Measurements from ENCODE around the gene FBRS. TPM values are rescaled to one million over a fixed set of nuclear protein-coding genes. Genes with fewer than 3 reads are reported as not detected.
"Not testable (repeated sequence)": the region's sequence is repeated elsewhere in the genome, so short reads cannot be mapped to it uniquely, and the experiment has no call there.

FBRS gene
- total RNA-seq, 1 experiment from 2014 or later: 128 TPM

GRCh38 chr16:30694926-30695693 is 36.9 kb downstream of the FBRS start:
- Histone ChIP-seq H2AFZ (no peak overlapping the region), H3K4me1 (replicated peaks; ENCODE audit: insufficient read depth) (peaks cover 13% of the 10 kb centered on the region), H4K20me1 (ENCODE audit: insufficient read depth) (peaks cover 9% of the 10 kb centered on the region), H3K27ac (no peak overlapping the region), H3K9me2 (ENCODE audit: insufficient read depth) (no peaks in the 10 kb centered on the region), H3K9me3 (ENCODE audit: insufficient read depth, low read depth) (no peaks in the 10 kb centered on the region), H3K36me3 (ENCODE audit: low read depth) (no peaks in the 10 kb centered on the region), H3K4me3 (no peak overlapping the region), H3K27me3 (ENCODE audit: insufficient read depth, low read depth) (no peaks in the 10 kb centered on the region), H3K4me2 (no peak overlapping the region), H3K79me2 (ENCODE audit: low read depth) (peaks cover 12% of the 10 kb centered on the region), H3F3A (ENCODE audit: insufficient read depth, low read depth) (peaks cover 16% of the 10 kb centered on the region)
- TF ChIP-seq EZH2 (IDR thresholded peaks at IDR 0.05; ENCODE audit: low read depth): no peak
- no peak for TF ChIP-seq CTCF (conservative IDR thresholded peaks at IDR 0.05)
- CTCF ChIA-PET: interaction anchor here (0.7 kb wide), 1 partner anchor 509 kb away, joined by 11 read pairs; no protein-coding TSS in a partner anchor
- no TSS peak for BruUV-seq (replicated peaks)
- intact Hi-C loops (cut with micrococcal nuclease; ENCODE audit: unreplicated experiment): loop anchor here (1.0 kb wide), 1 partner anchor 265 kb away; the partner anchor contains the start of gene DCTPP1
- DNase-seq: peak in 1 of 2 experiments; percentile 19
- POLR2A ChIA-PET (ENCODE audit: unreplicated experiment): interaction anchor here (0.7 kb wide), 1 partner anchor 137 kb away, joined by 3 read pairs; no protein-coding TSS in a partner anchor

GRCh38 chr16:30696646-30697045 is 38.4 kb downstream of the FBRS start:
- intact Hi-C loops (cut with micrococcal nuclease; ENCODE audit: unreplicated experiment); H3K27me3 ChIP-seq (ENCODE audit: insufficient read depth, low read depth); H3K9me3 ChIP-seq (ENCODE audit: insufficient read depth, low read depth); H3K9me2 ChIP-seq (ENCODE audit: insufficient read depth); BruUV-seq (replicated peaks); H3K27ac ChIP-seq; H2AFZ ChIP-seq; H3K4me2 ChIP-seq; H3K4me3 ChIP-seq: not testable (repeated sequence)
- DNase-seq: peak in 1 of 2 experiments; percentile 30
- peaks cover 27% of the 10 kb centered on the region for H3K79me2 ChIP-seq (ENCODE audit: low read depth)
- peaks cover 22% of the 10 kb centered on the region for H3K4me1 ChIP-seq (replicated peaks; ENCODE audit: insufficient read depth)
- CTCF ChIA-PET: interaction anchor here (0.6 kb wide), 1 partner anchor 664 kb away, joined by 3 read pairs; no protein-coding TSS in a partner anchor
- H3F3A ChIP-seq (ENCODE audit: insufficient read depth, low read depth): peaks cover 28% of the 10 kb centered on the region
- H4K20me1 ChIP-seq (ENCODE audit: insufficient read depth): peaks cover 25% of the 10 kb centered on the region
- peaks cover 13% of the 10 kb centered on the region for H3K36me3 ChIP-seq (ENCODE audit: low read depth)
- POLR2A ChIA-PET (ENCODE audit: unreplicated experiment): interaction anchor here (0.6 to 0.9 kb wide), 2 partner anchors 24 to 97 kb away, joined by 3 to 4 read pairs; no protein-coding TSS in a partner anchor

GRCh38 chr16:30697264-30698138 is 39.3 kb downstream of the FBRS start:
- peak overlapping the region; percentile 96 for H3K4me3 ChIP-seq
- H3K9me3 ChIP-seq (ENCODE audit: insufficient read depth, low read depth): no peaks in the 10 kb centered on the region
- intact Hi-C loops (cut with micrococcal nuclease; ENCODE audit: unreplicated experiment): loop anchor here (1.0 to 2.0 kb wide), 8 partner anchors 15 to 320 kb away; partner anchors contain the start of genes CFAP119, CTF1, FBRS and RNF40
- TF ChIP-seq CTCF (conservative IDR thresholded peaks at IDR 0.05) (no peak), EZH2 (IDR thresholded peaks at IDR 0.05; ENCODE audit: low read depth) (no peak)
- peaks cover 18% of the 10 kb centered on the region for H3K36me3 ChIP-seq (ENCODE audit: low read depth)
- peak in 1 of 2 experiments; percentile 28 for DNase-seq
- peaks cover 30% of the 10 kb centered on the region for H4K20me1 ChIP-seq (ENCODE audit: insufficient read depth)
- H3K27me3 ChIP-seq (ENCODE audit: insufficient read depth, low read depth): no peaks in the 10 kb centered on the region
- H2AFZ ChIP-seq: peak overlapping the region; percentile 82
- peak overlapping the region; percentile 79 for H3K4me2 ChIP-seq
- H3K79me2 ChIP-seq (ENCODE audit: low read depth): peaks cover 33% of the 10 kb centered on the region
- H3K4me1 ChIP-seq (replicated peaks; ENCODE audit: insufficient read depth): peaks cover 22% of the 10 kb centered on the region
- peak overlapping the region; percentile 95 for H3K27ac ChIP-seq
- peaks cover 27% of the 10 kb centered on the region for H3F3A ChIP-seq (ENCODE audit: insufficient read depth, low read depth)
- ChIA-PET CTCF (interaction anchor here (0.5 to 0.6 kb wide), 2 partner anchors 60 to 790 kb away, joined by 4 to 6 read pairs; no protein-coding TSS in a partner anchor), POLR2A (ENCODE audit: unreplicated experiment) (interaction anchor here (0.6 to 1.0 kb wide), 4 partner anchors 39 to 976 kb away, joined by 3 to 5 read pairs (median 4); no protein-coding TSS in a partner anchor)
- BruUV-seq (replicated peaks): TSS peak; percentile 60
- no peaks in the 10 kb centered on the region for H3K9me2 ChIP-seq (ENCODE audit: insufficient read depth)

All from PC-9 (cell line).